ENCODE results near the gene FHIT.

Gene FHIT

DNA sequence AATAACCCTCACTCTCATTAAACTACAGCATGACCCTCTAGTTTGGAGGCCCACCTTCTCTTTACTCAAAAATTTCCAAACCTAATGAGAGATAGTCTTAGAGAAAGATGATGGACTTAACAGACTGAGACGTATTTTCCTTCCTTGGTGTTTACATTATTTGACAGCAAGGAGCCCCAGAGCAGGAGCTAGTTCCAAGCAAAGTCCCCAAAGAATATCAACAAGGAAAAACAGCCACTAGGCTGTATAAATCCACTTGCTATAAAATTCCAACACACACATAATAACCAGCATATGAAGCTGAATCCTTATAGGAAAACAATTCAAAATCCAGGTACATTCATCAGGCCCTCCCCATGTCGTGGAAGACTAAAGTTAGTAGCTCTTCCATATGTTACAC, 660.0 kb downstream of the FHIT start:
- H3K27me3 ChIP-seq: no peaks in the 10 kb centered on the region
- H3K36me3 ChIP-seq: no peaks in the 10 kb centered on the region
- no peaks in the 10 kb centered on the region for H3K4me1 ChIP-seq
- H3K4me3 ChIP-seq: no peak overlapping the region
- H3K9ac ChIP-seq: no peak overlapping the region
- no peaks in the 10 kb centered on the region for H4K20me1 ChIP-seq
- H3K4me2 ChIP-seq: no peak overlapping the region
- H3K27ac ChIP-seq: no peak overlapping the region
- TF ChIP-seq Cebpa-rat (IDR thresholded peaks at IDR 0.05): no peak
- no peaks in the 10 kb centered on the region for H3K9me3 ChIP-seq

DNA sequence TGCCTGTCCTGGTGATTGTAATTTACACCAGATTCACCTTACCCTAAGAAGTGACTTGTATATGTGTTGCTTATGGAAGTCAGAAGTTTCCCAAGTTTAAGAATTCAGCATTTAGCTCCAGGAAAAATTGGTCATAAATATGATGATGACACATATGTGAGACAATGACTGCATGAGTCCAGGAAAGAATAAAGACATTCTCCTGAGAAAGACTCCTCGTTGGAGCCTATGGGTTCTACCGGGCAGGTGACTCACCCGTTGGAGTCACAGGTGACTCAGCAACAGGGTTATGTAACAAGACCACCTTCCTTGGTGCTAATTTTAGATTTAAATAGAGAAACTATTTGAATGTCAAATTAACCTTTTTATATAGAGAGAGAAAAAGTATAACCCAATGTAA, 662.4 kb downstream of the FHIT start:
- no peak overlapping the region for H3K27ac ChIP-seq
- no peak overlapping the region for H3K4me3 ChIP-seq
- H4K20me1 ChIP-seq: no peaks in the 10 kb centered on the region
- H3K4me2 ChIP-seq: no peak overlapping the region
- no peaks in the 10 kb centered on the region for H3K27me3 ChIP-seq
- no peaks in the 10 kb centered on the region for H3K9me3 ChIP-seq
- H3K4me1 ChIP-seq: no peaks in the 10 kb centered on the region
- no peak overlapping the region for H3K9ac ChIP-seq
- no peak for TF ChIP-seq Cebpa-rat (IDR thresholded peaks at IDR 0.05)
- H3K36me3 ChIP-seq: no peaks in the 10 kb centered on the region

GRCh38 chr3:60585918-60586317, 665.3 kb downstream of the FHIT start:
- no peaks in the 10 kb centered on the region for H4K20me1 ChIP-seq
- H3K27me3 ChIP-seq: no peaks in the 10 kb centered on the region
- H3K4me1 ChIP-seq: no peaks in the 10 kb centered on the region
- no peak overlapping the region for H3K4me2 ChIP-seq
- H3K27ac ChIP-seq: no peak overlapping the region
- H3K36me3 ChIP-seq: no peaks in the 10 kb centered on the region
- no peaks in the 10 kb centered on the region for H3K9me3 ChIP-seq
- no peak overlapping the region for H3K9ac ChIP-seq
- no peak for TF ChIP-seq Cebpa-rat (IDR thresholded peaks at IDR 0.05)
- H3K4me3 ChIP-seq: no peak overlapping the region

GRCh38 chr3:60584250-60584649, 667.0 kb downstream of the FHIT start:
- no peak overlapping the region for H3K9ac ChIP-seq
- no peaks in the 10 kb centered on the region for H3K9me3 ChIP-seq
- H3K4me2 ChIP-seq: no peak overlapping the region
- no peak for TF ChIP-seq Cebpa-rat (IDR thresholded peaks at IDR 0.05)
- no peaks in the 10 kb centered on the region for H3K27me3 ChIP-seq
- no peaks in the 10 kb centered on the region for H3K36me3 ChIP-seq
- H4K20me1 ChIP-seq: no peaks in the 10 kb centered on the region
- H3K4me1 ChIP-seq: no peaks in the 10 kb centered on the region
- no peak overlapping the region for H3K27ac ChIP-seq
- H3K4me3 ChIP-seq: no peak overlapping the region

DNA sequence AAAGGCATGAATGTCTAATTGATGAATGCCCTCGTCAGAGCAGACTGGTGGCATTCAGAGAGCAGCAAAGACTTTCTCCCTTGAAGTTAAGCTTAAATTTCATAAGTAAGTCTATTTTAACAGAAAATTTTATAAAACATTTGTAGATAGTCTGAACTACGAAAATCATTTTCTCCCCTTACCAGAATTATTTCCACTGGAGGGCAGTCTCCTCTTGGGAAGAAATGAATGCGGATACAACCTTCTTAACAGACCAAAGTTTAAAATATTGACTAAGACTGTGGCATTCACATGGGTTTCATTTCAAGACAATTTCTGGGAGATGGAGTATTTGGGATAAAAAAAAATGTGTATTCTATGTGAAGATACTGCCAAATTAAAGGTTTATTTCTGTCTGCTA, 669.0 kb downstream of the FHIT start:
- Histone ChIP-seq H3K4me1 (no peaks in the 10 kb centered on the region), H3K9ac (no peak overlapping the region), H3K27ac (no peak overlapping the region), H3K4me2 (no peak overlapping the region), H3K36me3 (no peaks in the 10 kb centered on the region), H3K27me3 (no peaks in the 10 kb centered on the region), H3K4me3 (no peak overlapping the region), H4K20me1 (no peaks in the 10 kb centered on the region), H3K9me3 (no peaks in the 10 kb centered on the region)
- no peak for TF ChIP-seq Cebpa-rat (IDR thresholded peaks at IDR 0.05)

- Histone ChIP-seq H3K4me1 (no peaks in the 10 kb centered on the region), H4K20me1 (no peaks in the 10 kb centered on the region), H3K4me2 (no peak overlapping the region), H3K27me3 (no peaks in the 10 kb centered on the region), H3K36me3 (no peaks in the 10 kb centered on the region), H3K27ac (no peak overlapping the region), H3K9ac (no peak overlapping the region), H3K9me3 (no peaks in the 10 kb centered on the region), H3K4me3 (no peak overlapping the region)
- no peak for TF ChIP-seq Cebpa-rat (IDR thresholded peaks at IDR 0.05)
Measured at GRCh38 chr3:60580809-60581208, 670.4 kb downstream of the FHIT start.

DNA sequence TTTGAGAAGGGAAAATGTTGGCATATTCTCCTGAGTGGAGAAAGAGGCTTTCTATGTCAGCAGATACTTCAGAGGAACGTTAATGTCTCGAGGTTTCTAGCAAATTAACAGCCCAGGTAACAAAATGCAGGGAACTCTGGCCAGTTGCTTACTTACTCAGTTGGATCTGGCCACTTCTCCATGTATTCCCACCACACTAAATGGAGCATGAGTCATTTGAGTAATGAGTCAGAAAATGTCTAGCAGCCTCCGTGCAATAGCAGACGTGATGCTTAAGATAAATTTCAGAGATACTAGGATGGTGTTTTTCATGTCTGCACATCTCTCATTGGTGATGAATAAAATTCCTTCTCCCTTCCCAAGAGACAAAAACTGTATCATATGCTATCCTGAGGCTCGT, 671.5 kb downstream of the FHIT start:
- Histone ChIP-seq H3K9me3 (no peaks in the 10 kb centered on the region), H3K4me1 (no peaks in the 10 kb centered on the region), H3K27ac (no peak overlapping the region), H4K20me1 (no peaks in the 10 kb centered on the region), H3K27me3 (no peaks in the 10 kb centered on the region), H3K9ac (no peak overlapping the region), H3K36me3 (no peaks in the 10 kb centered on the region), H3K4me3 (no peak overlapping the region), H3K4me2 (no peak overlapping the region)
- TF ChIP-seq Cebpa-rat (IDR thresholded peaks at IDR 0.05): no peak

- Histone ChIP-seq H3K9me3 (no peaks in the 10 kb centered on the region), H3K27ac (no peak overlapping the region), H3K4me3 (no peak overlapping the region), H4K20me1 (no peaks in the 10 kb centered on the region), H3K4me1 (no peaks in the 10 kb centered on the region), H3K9ac (no peak overlapping the region), H3K27me3 (no peaks in the 10 kb centered on the region), H3K36me3 (no peaks in the 10 kb centered on the region), H3K4me2 (no peak overlapping the region)
- no peak for TF ChIP-seq Cebpa-rat (IDR thresholded peaks at IDR 0.05)
Measured at GRCh38 chr3:60578936-60579335, 672.3 kb downstream of the FHIT start.

DNA sequence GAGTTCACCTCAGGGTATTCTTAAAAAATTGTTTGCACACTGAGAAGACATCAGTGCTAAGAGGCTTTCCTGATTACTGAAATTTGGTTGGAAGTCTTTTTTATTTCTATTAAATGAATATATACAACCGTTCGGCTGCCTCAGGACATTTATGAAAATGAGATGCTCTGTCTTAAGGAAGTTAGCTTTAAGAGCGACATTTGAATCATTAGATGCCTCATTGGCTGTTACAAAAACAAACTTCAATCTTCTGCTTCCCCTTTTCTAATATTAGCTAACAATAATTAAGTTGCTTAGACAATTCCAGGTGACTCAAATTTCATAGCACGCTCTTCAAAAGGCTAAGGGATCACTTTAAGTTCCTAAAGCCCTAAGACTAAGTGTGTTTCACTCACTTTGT, 673.7 kb downstream of the FHIT start:
- H3K4me2 ChIP-seq: no peak overlapping the region
- no peak overlapping the region for H3K4me3 ChIP-seq
- H3K27ac ChIP-seq: no peak overlapping the region
- TF ChIP-seq Cebpa-rat (IDR thresholded peaks at IDR 0.05): no peak
- no peaks in the 10 kb centered on the region for H3K27me3 ChIP-seq
- H4K20me1 ChIP-seq: no peaks in the 10 kb centered on the region
- H3K9me3 ChIP-seq: no peaks in the 10 kb centered on the region
- no peaks in the 10 kb centered on the region for H3K4me1 ChIP-seq
- no peaks in the 10 kb centered on the region for H3K36me3 ChIP-seq
- H3K9ac ChIP-seq: no peak overlapping the region

DNA sequence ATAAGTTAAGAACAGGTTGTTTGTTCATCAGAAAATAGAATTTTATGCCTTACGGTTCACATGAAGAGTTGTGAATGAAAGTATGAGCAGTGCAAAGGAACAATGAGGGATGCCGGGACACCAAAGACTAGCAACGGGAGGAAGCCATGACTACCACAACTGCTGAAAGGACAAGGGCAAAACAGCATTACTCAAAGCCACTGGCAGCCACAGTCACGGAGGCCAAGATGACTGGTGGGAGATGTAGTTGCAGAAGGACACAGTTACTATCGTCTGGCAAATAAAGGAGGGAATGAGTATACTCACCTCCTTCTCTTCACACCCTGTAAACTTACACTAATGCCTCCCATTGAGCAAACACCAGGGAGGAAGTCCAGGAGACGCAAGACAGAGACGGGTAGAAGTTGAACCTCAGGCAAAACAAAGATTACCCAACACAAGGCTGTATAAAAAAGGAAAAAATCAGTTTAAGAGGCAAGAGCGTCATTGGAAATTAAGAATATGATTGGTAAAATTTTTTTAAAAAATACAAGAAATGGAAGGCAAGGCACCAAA, 675.5 kb downstream of the FHIT start:
- Histone ChIP-seq H3K27ac (no peak overlapping the region), H3K36me3 (no peaks in the 10 kb centered on the region), H4K20me1 (no peaks in the 10 kb centered on the region)

More for the DNA sequence above, 675.5 kb downstream of the FHIT start:
- H3K9ac ChIP-seq: no peak overlapping the region
- H3K27me3 ChIP-seq: no peaks in the 10 kb centered on the region
- H3K4me1 ChIP-seq: no peaks in the 10 kb centered on the region
- no peaks in the 10 kb centered on the region for H3K9me3 ChIP-seq
- no peak overlapping the region for H3K4me3 ChIP-seq
- TF ChIP-seq Cebpa-rat (IDR thresholded peaks at IDR 0.05): no peak
- H3K4me2 ChIP-seq: no peak overlapping the region

Measured in BLaER1 (cell line).